Fibroblast of lung (primary cell): ENCODE measurements around the gene RNF113A. TPM values are rescaled to one million over a fixed set of nuclear protein-coding genes. Genes with fewer than 3 reads are reported as not detected.

ENCODE experiments used
- DNase-seq, 2 donors: peaks; one replicate each; pipeline versions ENCODE4 v3.0.0 to v3.0.0-alpha.2; 2010; ENCODE audit warnings: low read depth in 2 of 2
- H2AFZ ChIP-seq: 2 replicates; pipeline ENCODE4 v1.5.1; 2012; ENCODE audit warnings: low read length, control low read depth, inconsistent platforms
- H3K27ac ChIP-seq: 2 replicates; pipeline ENCODE4 v1.5.1; 2011; ENCODE audit warnings: low read length, control low read depth; ENCODE audit not compliant: insufficient read depth
- H3K27me3 ChIP-seq: 2 replicates; pipeline ENCODE4 v1.5.1; 2011; ENCODE audit warnings: mild to moderate bottlenecking, low read length; ENCODE audit not compliant: control insufficient read depth, insufficient read depth
- H3K36me3 ChIP-seq: 2 replicates; pipeline ENCODE4 v1.5.1; 2011; ENCODE audit warnings: low read length; ENCODE audit not compliant: control insufficient read depth, insufficient read depth
- H3K4me1 ChIP-seq: 2 replicates; pipeline ENCODE4 v1.5.1; 2011; ENCODE audit warnings: low read length; ENCODE audit not compliant: control insufficient read depth, insufficient read depth; ENCODE audit errors: extremely low read depth
- H3K4me2 ChIP-seq: 2 replicates; pipeline ENCODE4 v1.5.1; 2011; ENCODE audit warnings: low read length, control low read depth; ENCODE audit not compliant: insufficient read depth; ENCODE audit errors: extremely low read depth
- H3K4me3 ChIP-seq, 4 experiments: fragments of 200-600 bp in 1 of 4; sonication (generic) in 1 of 4; replicated peaks in 1 of 4; 2 replicates each; pipeline ENCODE4 v1.5.1; 2011 to 2016; ENCODE audit warnings: low read length in 4 of 4, low read depth in 3 of 4, mild to moderate bottlenecking in 3 of 4, control low read depth in 2 of 4, inconsistent platforms in 1 of 4, mixed read lengths in 1 of 4; ENCODE audit not compliant: insufficient read depth in 1 of 4; ENCODE audit errors: control extremely low read depth in 1 of 4
- H3K79me2 ChIP-seq: 2 replicates; pipeline ENCODE4 v1.5.1; 2012; ENCODE audit warnings: mild to moderate bottlenecking, low read length, inconsistent platforms; ENCODE audit not compliant: control insufficient read depth, insufficient read depth
- H3K9ac ChIP-seq: 2 replicates; pipeline ENCODE4 v1.5.1; 2011; ENCODE audit warnings: mild to moderate bottlenecking, low read length, control low read depth; ENCODE audit not compliant: insufficient read depth
- H3K9me3 ChIP-seq: 2 replicates; pipeline ENCODE4 v1.5.1; 2012; ENCODE audit warnings: low read depth, low read length; ENCODE audit not compliant: control insufficient read depth, insufficient read depth
- H4K20me1 ChIP-seq: 2 replicates; pipeline ENCODE4 v1.5.1; 2011; ENCODE audit warnings: low read length; ENCODE audit not compliant: control insufficient read depth, insufficient read depth; ENCODE audit errors: extremely low read depth
- EZH2 ChIP-seq: IDR thresholded peaks from 2 replicates; pipeline ENCODE4 v1.5.1; 2012; ENCODE audit warnings: low read length, control low read depth, mild to moderate bottlenecking; ENCODE audit errors: missing control alignments
- polyA plus RNA-seq, 2 donors: library from polyadenylated mRNA; depleted of rRNA in 1 of 2; stranded (reverse) in 1 of 2; unstranded in 1 of 2; fragments of >200 nt; gene quantifications; 2 replicates each; pipeline ENCODE4 v1.2.1, GENCODE V29; 2011 to 2012; ENCODE audit warnings: missing spikeins in 1 of 2
- total RNA-seq: library from RNA; depleted of rRNA; stranded (reverse); fragments of >200 nt; gene quantifications from 2 replicates; pipeline ENCODE4 v1.2.1, GENCODE V29; 2014
- TF ChIP-seq, protein P1 (sequence below), 2 donors: IDR thresholded peaks in 1 of 2; conservative IDR thresholded peaks in 1 of 2; 1 replicate in 1 of 2; 2 replicates in 1 of 2; pipeline ENCODE4 v1.5.1; 2011 to 2012; ENCODE audit warnings: low read length in 2 of 2, control low read depth in 1 of 2, inconsistent platforms in 1 of 2, low read depth in 1 of 2, mild to moderate bottlenecking in 1 of 2

Gene RNF113A
- total and polyA plus RNA-seq, 2 donors (not counting 1 experiment from before 2014, with no cell fraction given) = 12.4 to 18.8 TPM

DNA sequence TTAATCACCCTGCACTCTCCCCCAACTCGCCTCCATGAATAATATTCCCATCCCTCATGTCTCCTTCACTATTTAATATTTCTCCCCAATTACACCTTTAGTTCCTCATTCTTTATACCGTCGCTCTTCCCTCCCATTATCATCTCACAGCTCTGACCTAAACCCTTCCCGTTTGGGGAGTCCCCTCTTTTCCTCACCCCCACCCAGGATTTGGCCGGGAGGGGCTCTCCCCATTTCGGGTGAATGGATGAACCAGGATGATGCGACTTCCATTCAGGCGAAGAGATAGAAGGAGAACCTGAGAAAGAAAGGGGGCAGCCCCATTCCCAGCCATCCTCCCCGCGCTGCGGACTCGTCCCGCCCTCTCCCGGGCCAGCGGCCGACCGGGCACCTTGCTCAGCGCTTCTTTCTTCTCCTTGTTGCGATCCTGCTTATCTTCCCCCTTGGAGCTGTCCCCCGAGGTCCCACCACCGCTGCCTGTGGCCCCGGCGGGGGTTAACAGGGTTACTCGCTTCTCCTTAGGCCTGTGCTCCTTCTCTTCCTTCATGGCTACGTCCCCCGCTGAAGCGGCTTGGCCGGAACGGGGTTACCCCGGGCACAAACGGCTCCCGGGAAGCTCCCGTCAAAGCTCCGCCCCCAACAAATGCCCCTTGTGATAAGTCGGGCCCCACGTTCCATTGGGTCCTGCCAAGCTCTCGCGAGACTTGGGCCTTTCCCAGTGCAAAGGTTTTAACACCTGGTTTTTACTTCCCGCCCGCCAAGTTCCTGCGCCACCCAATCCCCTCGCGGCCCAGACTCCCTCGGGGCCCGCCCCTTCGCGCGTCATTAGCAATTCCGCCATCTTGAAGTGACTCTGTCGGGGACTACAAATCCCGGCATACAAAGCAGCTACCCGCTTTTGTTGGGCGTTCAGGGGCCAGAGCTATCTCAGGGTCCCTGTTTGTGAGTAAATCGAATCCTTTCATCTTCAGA is 18.9 kb downstream of the RNF113A start, which contains the start of gene UPF3B:
TSS of gene UPF3B (minus strand) at position 582 of the 972 bp plus-strand sequence. CDS start at position 547, 35 bp downstream.
- TF ChIP-seq, protein P1, sequence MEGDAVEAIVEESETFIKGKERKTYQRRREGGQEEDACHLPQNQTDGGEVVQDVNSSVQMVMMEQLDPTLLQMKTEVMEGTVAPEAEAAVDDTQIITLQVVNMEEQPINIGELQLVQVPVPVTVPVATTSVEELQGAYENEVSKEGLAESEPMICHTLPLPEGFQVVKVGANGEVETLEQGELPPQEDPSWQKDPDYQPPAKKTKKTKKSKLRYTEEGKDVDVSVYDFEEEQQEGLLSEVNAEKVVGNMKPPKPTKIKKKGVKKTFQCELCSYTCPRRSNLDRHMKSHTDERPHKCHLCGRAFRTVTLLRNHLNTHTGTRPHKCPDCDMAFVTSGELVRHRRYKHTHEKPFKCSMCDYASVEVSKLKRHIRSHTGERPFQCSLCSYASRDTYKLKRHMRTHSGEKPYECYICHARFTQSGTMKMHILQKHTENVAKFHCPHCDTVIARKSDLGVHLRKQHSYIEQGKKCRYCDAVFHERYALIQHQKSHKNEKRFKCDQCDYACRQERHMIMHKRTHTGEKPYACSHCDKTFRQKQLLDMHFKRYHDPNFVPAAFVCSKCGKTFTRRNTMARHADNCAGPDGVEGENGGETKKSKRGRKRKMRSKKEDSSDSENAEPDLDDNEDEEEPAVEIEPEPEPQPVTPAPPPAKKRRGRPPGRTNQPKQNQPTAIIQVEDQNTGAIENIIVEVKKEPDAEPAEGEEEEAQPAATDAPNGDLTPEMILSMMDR (conservative IDR thresholded peaks at IDR 0.05 in 1 of 2, IDR thresholded peaks at IDR 0.05 in 1 of 2; ENCODE audit: low read depth in 1 of 2, low read length in 2 of 2) = no peak
- TF ChIP-seq EZH2 = no peak
- Histone ChIP-seq H2AFZ (peak within 1 kb of the TSS; percentile 76), H4K20me1 (no peaks in the 10 kb centered on the region), H3K36me3 (no peaks in the 10 kb centered on the region), H3K27ac (peak within 1 kb of the TSS; percentile 82), H3K4me3 (peak within 1 kb of the TSS; percentile 71 to 84 (median 75)), H3K9me3 (no peaks in the 10 kb centered on the region), H3K79me2 (peaks cover 10% of the 10 kb centered on the region), H3K4me2 (peak within 1 kb of the TSS; percentile 75), H3K27me3 (no peaks in the 10 kb centered on the region), H3K4me1 (no peaks in the 10 kb centered on the region), H3K9ac (peak within 1 kb of the TSS; percentile 78)
- peak; percentile 98 for DNase-seq

DNA sequence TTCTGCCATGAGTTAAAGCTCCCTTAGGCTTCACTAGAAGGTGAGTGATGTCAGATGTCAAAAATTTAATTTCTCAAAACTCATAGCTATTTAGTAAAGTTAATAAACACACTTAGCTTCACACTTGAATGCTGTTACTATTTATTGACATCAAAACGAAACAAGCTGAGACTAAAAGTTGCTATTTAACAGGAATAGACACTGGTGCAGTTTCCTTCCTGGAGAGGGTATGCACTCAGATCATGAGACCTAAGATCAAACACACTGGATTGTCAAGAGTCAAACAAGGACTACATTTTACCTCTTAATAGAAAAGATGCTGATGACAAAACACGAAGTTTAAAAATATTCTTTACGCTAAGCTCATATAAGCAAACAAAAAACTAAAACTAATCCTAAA is 37.6 kb downstream of the RNF113A start:
- H3K4me2 ChIP-seq = no peak overlapping the region
- H3K4me3 ChIP-seq = no peak overlapping the region
- no peak overlapping the region for H2AFZ ChIP-seq
- no peak overlapping the region for H3K9ac ChIP-seq
- H3K27me3 ChIP-seq = no peaks in the 10 kb centered on the region
- H3K27ac ChIP-seq = no peak overlapping the region
- DNase-seq = no peak
- H3K79me2 ChIP-seq = no peaks in the 10 kb centered on the region
- no peaks in the 10 kb centered on the region for H3K36me3 ChIP-seq
- no peaks in the 10 kb centered on the region for H4K20me1 ChIP-seq
- TF ChIP-seq EZH2 = no peak
- TF ChIP-seq, protein P1 (conservative IDR thresholded peaks at IDR 0.05 in 1 of 2, IDR thresholded peaks at IDR 0.05 in 1 of 2; ENCODE audit: low read depth in 1 of 2, low read length in 2 of 2) = no peak
- no peaks in the 10 kb centered on the region for H3K4me1 ChIP-seq
- H3K9me3 ChIP-seq = no peaks in the 10 kb centered on the region

DNA sequence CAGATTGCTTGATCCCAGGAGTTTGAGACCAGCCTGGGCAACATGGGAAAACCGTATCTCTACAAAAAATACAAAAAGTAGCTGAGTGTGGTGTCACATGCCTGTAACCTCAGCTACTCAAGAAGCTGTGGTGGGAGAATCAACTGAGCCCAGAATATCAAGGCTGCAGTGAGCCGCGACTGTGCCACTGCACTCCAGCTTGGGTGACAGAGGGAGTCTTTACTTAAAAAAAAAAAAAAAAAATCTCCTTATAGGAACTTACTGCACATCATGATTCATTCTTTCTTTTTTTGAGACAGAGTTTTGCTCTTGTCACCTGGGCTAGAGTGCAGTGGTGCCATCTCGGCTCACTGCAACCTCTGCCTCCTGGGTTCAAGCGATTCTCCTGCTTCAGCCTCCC is 43.1 kb downstream of the RNF113A start:
- no peak overlapping the region for H3K4me2 ChIP-seq
- no peak overlapping the region for H3K4me3 ChIP-seq
- no peaks in the 10 kb centered on the region for H4K20me1 ChIP-seq
- no peaks in the 10 kb centered on the region for H3K9me3 ChIP-seq
- H3K27ac ChIP-seq = no peak overlapping the region
- no peak for DNase-seq
- no peak overlapping the region for H3K9ac ChIP-seq
- no peak for TF ChIP-seq EZH2
- TF ChIP-seq, protein P1 (conservative IDR thresholded peaks at IDR 0.05 in 1 of 2, IDR thresholded peaks at IDR 0.05 in 1 of 2; ENCODE audit: low read depth in 1 of 2, low read length in 2 of 2) = no peak
- no peaks in the 10 kb centered on the region for H3K4me1 ChIP-seq
- H3K27me3 ChIP-seq = no peaks in the 10 kb centered on the region
- no peaks in the 10 kb centered on the region for H3K79me2 ChIP-seq
- no peak overlapping the region for H2AFZ ChIP-seq
- H3K36me3 ChIP-seq = no peaks in the 10 kb centered on the region
